B cell (primary cell): ENCODE data around the gene ASCL1. TPM values are rescaled to one million over a fixed set of nuclear protein-coding genes. Genes with fewer than 3 reads are reported as not detected.

ENCODE experiments used
- ATAC-seq: fragments of 200-7000 bp; cut with Tn5 transposase; one replicate; pipeline ENCODE4 v1.10.0; 2021; ENCODE audit warnings: low read depth, mild to moderate bottlenecking, moderate number of reproducible peaks, moderate library complexity
- CTCF ChIA-PET: fragments of 350-600 bp; sonication (Branson Sonifier 250); formaldehyde crosslinking; loops from one replicate; lab custom pipeline; 2021; ENCODE audit warnings: antibody characterized with exemption, inconsistent platforms; lab: Charles Lee
- POLR2A ChIA-PET: fragments of 350-600 bp; sonication (Branson Sonifier 250); formaldehyde crosslinking; loops from one replicate; lab custom pipeline; 2021; ENCODE audit warnings: antibody characterized with exemption; lab: Charles Lee
- DNase-seq: peaks from one replicate; pipeline ENCODE4 v3.0.0; 2013
- H2AFZ ChIP-seq: 2 replicates; pipeline ENCODE4 v1.6.1; 2012; ENCODE audit warnings: mild to moderate bottlenecking, low read depth, low read length; ENCODE audit not compliant: insufficient read depth, poor library complexity, severe bottlenecking
- H3K27ac ChIP-seq, 2 donors: 1 replicate in 1 of 2; 2 replicates in 1 of 2; pipeline ENCODE4 v1.5.1; 2012 to 2013; ENCODE audit warnings: low read length in 2 of 2, mild to moderate bottlenecking in 2 of 2, moderate library complexity in 1 of 2
- H3K27me3 ChIP-seq, 4 experiments: fragments of 200-600 bp in 1 of 4; sonication (generic) in 1 of 4; replicated peaks in 1 of 4; 1 replicate in 2 of 4; 2 replicates in 2 of 4; pipeline versions ENCODE4 v1.6.1 to v1.7.0; 2013 to 2016; ENCODE audit warnings: low read length in 3 of 4, mild to moderate bottlenecking in 2 of 4, mixed read lengths in 1 of 4, moderate library complexity in 1 of 4; ENCODE audit not compliant: insufficient read depth in 4 of 4, control insufficient read depth in 3 of 4; ENCODE audit errors: control extremely low read depth in 1 of 4
- H3K36me3 ChIP-seq, 2 experiments: replicated peaks in 1 of 2; 1 replicate in 1 of 2; 2 replicates in 1 of 2; pipeline versions ENCODE4 v1.6.1 to v1.7.1; 2013; ENCODE audit warnings: low read length in 1 of 2; ENCODE audit not compliant: insufficient read depth in 2 of 2, control insufficient read depth in 1 of 2; ENCODE audit errors: control extremely low read depth in 1 of 2, extremely low read depth in 1 of 2
- H3K4me1 ChIP-seq, 2 donors: fragments of 200-600 bp in 1 of 2; sonication (generic) in 1 of 2; 1 replicate in 1 of 2; 2 replicates in 1 of 2; pipeline versions ENCODE4 v1.5.1 to v1.6.1; 2013 to 2017; ENCODE audit warnings: low read length in 2 of 2; ENCODE audit not compliant: control insufficient read depth in 2 of 2, insufficient read depth in 2 of 2
- H3K4me2 ChIP-seq: replicated peaks from 2 replicates; pipeline ENCODE3; 2012; ENCODE audit warnings: mild to moderate bottlenecking, low read depth, low read length; ENCODE audit not compliant: poor library complexity, severe bottlenecking
- H3K4me3 ChIP-seq, 5 experiments: fragments of 200-600 bp in 1 of 5; sonication (generic) in 1 of 5; 1 replicate in 3 of 5; 2 replicates in 2 of 5; pipeline versions ENCODE4 v1.5.1 to v1.7.0; 2011 to 2016; ENCODE audit warnings: low read length in 4 of 5, mild to moderate bottlenecking in 4 of 5, low read depth in 2 of 5, control low read depth in 1 of 5, moderate library complexity in 1 of 5; ENCODE audit not compliant: insufficient read depth in 1 of 5; ENCODE audit errors: control extremely low read depth in 1 of 5, extremely low read depth in 1 of 5
- H3K79me2 ChIP-seq: fragments of 200-600 bp; sonication (generic); one replicate; pipeline ENCODE4 v1.6.0; 2016; ENCODE audit warnings: low read length; ENCODE audit not compliant: control insufficient read depth, insufficient read depth
- H3K9ac ChIP-seq: fragments of 200-600 bp; sonication (generic); 2 replicates; pipeline ENCODE4 v1.6.1; 2017; ENCODE audit warnings: mild to moderate bottlenecking, low read length, moderate library complexity
- H3K9me3 ChIP-seq, 3 donors: one replicate each; pipeline versions ENCODE4 v1.6.1 to v1.7.1; 2013; ENCODE audit warnings: low read length in 2 of 3; ENCODE audit not compliant: control insufficient read depth in 2 of 3, insufficient read depth in 1 of 3; ENCODE audit errors: control extremely low read depth in 1 of 3
- H4K20me1 ChIP-seq: 2 replicates; pipeline ENCODE4 v1.6.0; 2012; ENCODE audit warnings: mild to moderate bottlenecking, low read length; ENCODE audit not compliant: insufficient read depth, control insufficient read depth, poor library complexity, severe bottlenecking
- H3K27ac Mint-ChIP-seq: one replicate; pipeline ENCODE4 v1.8.0; 2021; ENCODE audit warnings: mixed read lengths
- H3K27me3 Mint-ChIP-seq: one replicate; pipeline ENCODE4 v1.8.0; 2021; ENCODE audit warnings: mixed read lengths
- H3K4me1 Mint-ChIP-seq: one replicate; pipeline ENCODE4 v1.8.0; 2021; ENCODE audit warnings: mixed read lengths
- H3K4me3 Mint-ChIP-seq: one replicate; pipeline ENCODE4 v1.8.0; 2021; ENCODE audit warnings: mixed read lengths
- H3K9me3 Mint-ChIP-seq: one replicate; pipeline ENCODE4 v1.8.0; 2022; ENCODE audit warnings: mixed read lengths; ENCODE audit not compliant: insufficient read depth
- EZH2 ChIP-seq: IDR thresholded peaks from 2 replicates; pipeline ENCODE4 v1.6.1; 2012; ENCODE audit warnings: borderline replicate concordance, low read depth, mild to moderate bottlenecking, moderate library complexity, low read length; ENCODE audit not compliant: insufficient read depth, poor library complexity, severe bottlenecking
- WGBS: methylation state at CpG from one replicate; pipeline ENCODE4 v1.1.5; 2013; ENCODE audit warnings: missing lambda C conversion rate; ENCODE audit not compliant: insufficient coverage; 5-methylcytosine and 5-hydroxymethylcytosine counted together
- intact Hi-C: fragments of 100-400 bp; cut with micrococcal nuclease; formaldehyde crosslinking; loops from one replicate; pipeline ENCODE4 v1.10.0; 2022
- polyA plus RNA-seq: library from polyadenylated mRNA; depleted of rRNA; stranded (reverse); fragments of >200 nt; gene quantifications from 2 replicates; pipeline ENCODE4 v1.2.3, GENCODE V29; 2012
- total RNA-seq, 2 donors: library from RNA; stranded (reverse); fragments of 120-200 nt in 1 of 2; gene quantifications; 1 replicate in 1 of 2; 2 replicates in 1 of 2; pipeline versions ENCODE4 v1.2.3 to v1.2.4, GENCODE V29; 2013 to 2022
- TF ChIP-seq, protein P1 (sequence below): fragments of 200-600 bp; IDR thresholded peaks from one replicate; pipeline ENCODE4 v1.8.0; 2022; ENCODE audit warnings: antibody characterized with exemption, mild to moderate bottlenecking

Gene ASCL1
- total and polyA plus RNA-seq, 2 donors (not counting 1 experiment from before 2014, with no cell fraction given), result not detected

DNA sequence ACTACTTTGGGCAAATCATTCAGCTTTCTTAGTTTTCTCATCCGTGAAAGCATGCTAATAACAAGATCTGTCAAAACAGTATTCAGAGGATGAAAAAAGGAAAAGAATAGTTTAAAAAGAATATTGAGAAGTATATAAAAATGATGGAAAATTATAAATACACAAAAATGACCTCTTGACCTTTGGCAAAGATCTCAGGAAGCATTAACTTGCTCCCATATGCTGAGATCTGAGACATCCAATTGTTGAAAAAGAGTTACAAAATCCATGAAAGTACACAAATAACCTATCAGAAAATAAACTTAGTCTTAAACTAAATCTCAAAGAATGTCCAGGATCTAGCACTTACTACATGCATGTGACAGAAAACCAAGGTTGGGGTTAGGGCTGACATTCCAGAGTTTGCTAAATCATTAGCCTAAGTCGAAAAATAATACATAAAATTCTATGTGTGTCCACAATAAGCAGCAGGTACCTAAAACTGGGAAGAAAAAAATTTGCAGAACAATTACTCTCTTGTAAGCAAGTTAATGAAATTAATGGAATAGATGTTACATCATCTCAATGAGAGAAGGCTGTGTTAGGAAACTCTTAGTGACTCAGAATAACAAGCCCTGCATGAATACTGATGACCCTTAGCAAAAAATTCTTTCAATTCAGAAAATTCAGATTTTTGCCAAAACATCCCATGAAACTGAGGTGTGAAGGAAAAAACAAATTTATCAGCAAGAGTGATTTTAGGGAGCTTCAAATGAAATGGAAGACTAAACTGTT lies 43.8 kb upstream of the ASCL1 start:
- H3K79me2 ChIP-seq, result no peaks in the 10 kb centered on the region
- Mint-ChIP-seq H3K4me1 (peaks cover 8% of the 10 kb centered on the region), H3K4me3 (no peak overlapping the region), H3K9me3 (no peaks in the 10 kb centered on the region), H3K27me3 (peaks cover 34% of the 10 kb centered on the region), H3K27ac (no peak overlapping the region)
- H3K27ac ChIP-seq, result no peak overlapping the region
- no peak overlapping the region for H3K4me2 ChIP-seq
- WGBS, result no CpG with 5 or more reads among the region's 2 CpGs
- intact Hi-C loops, result no loop called here
- peaks cover 0 to 15% (median 7%) of the 10 kb centered on the region in 4 experiments for H3K27me3 ChIP-seq
- POLR2A ChIA-PET, result no interaction called here
- no peak overlapping the region for H2AFZ ChIP-seq
- peaks cover 11 to 12% of the 10 kb centered on the region in 2 donors for H3K4me1 ChIP-seq
- H3K36me3 ChIP-seq, result no peaks in the 10 kb centered on the region
- no peak overlapping the region for H3K4me3 ChIP-seq
- no peaks in the 10 kb centered on the region for H3K9me3 ChIP-seq
- H4K20me1 ChIP-seq, result no peaks in the 10 kb centered on the region
- DNase-seq (no peak), ATAC-seq (no peak)
- no peak overlapping the region for H3K9ac ChIP-seq
- CTCF ChIA-PET, result interaction anchor here (3.7 kb wide), 1 partner anchor 30 kb away, joined by 17 read pairs; no protein-coding TSS in a partner anchor
- no peak for TF ChIP-seq EZH2
- TF ChIP-seq, protein P1, sequence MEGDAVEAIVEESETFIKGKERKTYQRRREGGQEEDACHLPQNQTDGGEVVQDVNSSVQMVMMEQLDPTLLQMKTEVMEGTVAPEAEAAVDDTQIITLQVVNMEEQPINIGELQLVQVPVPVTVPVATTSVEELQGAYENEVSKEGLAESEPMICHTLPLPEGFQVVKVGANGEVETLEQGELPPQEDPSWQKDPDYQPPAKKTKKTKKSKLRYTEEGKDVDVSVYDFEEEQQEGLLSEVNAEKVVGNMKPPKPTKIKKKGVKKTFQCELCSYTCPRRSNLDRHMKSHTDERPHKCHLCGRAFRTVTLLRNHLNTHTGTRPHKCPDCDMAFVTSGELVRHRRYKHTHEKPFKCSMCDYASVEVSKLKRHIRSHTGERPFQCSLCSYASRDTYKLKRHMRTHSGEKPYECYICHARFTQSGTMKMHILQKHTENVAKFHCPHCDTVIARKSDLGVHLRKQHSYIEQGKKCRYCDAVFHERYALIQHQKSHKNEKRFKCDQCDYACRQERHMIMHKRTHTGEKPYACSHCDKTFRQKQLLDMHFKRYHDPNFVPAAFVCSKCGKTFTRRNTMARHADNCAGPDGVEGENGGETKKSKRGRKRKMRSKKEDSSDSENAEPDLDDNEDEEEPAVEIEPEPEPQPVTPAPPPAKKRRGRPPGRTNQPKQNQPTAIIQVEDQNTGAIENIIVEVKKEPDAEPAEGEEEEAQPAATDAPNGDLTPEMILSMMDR, result no peak
